ENCODE data around the gene FMNL2. TPM values are rescaled to one million over a fixed set of nuclear protein-coding genes. Genes with fewer than 3 reads are reported as not detected.

Gene FMNL2
- total RNA-seq, 4 donors from 2014 or later: 25.2 to 35.0 (median 27.4) TPM

GRCh38 chr2:152509772-152510491 lies 175.0 kb downstream of the FMNL2 start:
- no peaks in the 10 kb centered on the region for H3K9me3 ChIP-seq
- no peaks in the 10 kb centered on the region for H3K27me3 ChIP-seq
- no peak overlapping the region for H3K4me3 ChIP-seq
- no peak for ATAC-seq
- H3K36me3 ChIP-seq: no peaks in the 10 kb centered on the region
- TF ChIP-seq POLR2A (IDR thresholded peaks at IDR 0.05) (no peak), EP300 (IDR thresholded peaks at IDR 0.05) (no peak), POLR2AphosphoS5 (IDR thresholded peaks at IDR 0.05) (no peak), CTCF (IDR thresholded peaks at IDR 0.05) (no peak)
- 95 to 96% methylated on average over 2 to 3 of the region's 3 CpGs for WGBS, 2 donors (ENCODE audit: low coverage in 1 of 2)
- peaks cover 4 to 6% (median 4%) of the 10 kb centered on the region in 3 donors for H3K4me1 ChIP-seq
- no peak overlapping the region for H3K27ac ChIP-seq

- TF ChIP-seq CTCF (IDR thresholded peaks at IDR 0.05): no peak
- no peaks in the 10 kb centered on the region for H3K36me3 ChIP-seq
- H3K27me3 ChIP-seq: no peaks in the 10 kb centered on the region
- no peak overlapping the region for H3K27ac ChIP-seq
- H3K4me3 ChIP-seq: no peak overlapping the region
- peaks cover 4 to 6% (median 4%) of the 10 kb centered on the region in 3 donors for H3K4me1 ChIP-seq
- ATAC-seq: no peak
- 83 to 94% methylated on average over 3 to 5 of the region's 5 CpGs for WGBS, 2 donors (ENCODE audit: low coverage in 1 of 2)
- no peaks in the 10 kb centered on the region for H3K9me3 ChIP-seq
Observed at GRCh38 chr2:152510621-152511020, 175.6 kb downstream of the FMNL2 start.

- Histone ChIP-seq H3K27me3 (no peaks in the 10 kb centered on the region), H3K4me3 (no peak overlapping the region), H3K36me3 (no peaks in the 10 kb centered on the region), H3K9me3 (no peaks in the 10 kb centered on the region), H3K27ac (no peak overlapping the region), H3K4me1 (peaks cover 4 to 6% (median 4%) of the 10 kb centered on the region in 3 donors)
- ATAC-seq: no peak
- WGBS, 2 donors (ENCODE audit: low coverage in 1 of 2): 84 to 100% methylated on average over 2 of the region's 2 CpGs
- TF ChIP-seq CTCF (IDR thresholded peaks at IDR 0.05): no peak
- no peak for TF ChIP-seq EP300 (IDR thresholded peaks at IDR 0.05)
- TF ChIP-seq POLR2A (IDR thresholded peaks at IDR 0.05): no peak
- no peak for TF ChIP-seq POLR2AphosphoS5 (IDR thresholded peaks at IDR 0.05)
Observed at GRCh38 chr2:152511981-152512380, 177.0 kb downstream of the FMNL2 start.

GRCh38 chr2:152513029-152513428 lies 178.1 kb downstream of the FMNL2 start:
- Histone ChIP-seq H3K4me1 (peaks cover 4 to 6% (median 4%) of the 10 kb centered on the region in 3 donors), H3K4me3 (no peak overlapping the region), H3K27ac (no peak overlapping the region), H3K27me3 (no peaks in the 10 kb centered on the region), H3K36me3 (no peaks in the 10 kb centered on the region), H3K9me3 (no peaks in the 10 kb centered on the region)
- no peak for ATAC-seq
- 92 to 94% methylated on average over 4 of the region's 4 CpGs for WGBS, 2 donors (ENCODE audit: low coverage in 1 of 2)
- TF ChIP-seq POLR2AphosphoS5 (IDR thresholded peaks at IDR 0.05) (no peak), EP300 (IDR thresholded peaks at IDR 0.05) (no peak), CTCF (IDR thresholded peaks at IDR 0.05) (no peak), POLR2A (IDR thresholded peaks at IDR 0.05) (no peak)

GRCh38 chr2:152513681-152514080 lies 178.7 kb downstream of the FMNL2 start:
- no peaks in the 10 kb centered on the region for H3K9me3 ChIP-seq
- peaks cover 4 to 8% (median 4%) of the 10 kb centered on the region in 3 donors for H3K4me1 ChIP-seq
- TF ChIP-seq EP300 (IDR thresholded peaks at IDR 0.05): no peak
- peak; percentile 39 for TF ChIP-seq POLR2AphosphoS5 (IDR thresholded peaks at IDR 0.05)
- no peaks in the 10 kb centered on the region for H3K36me3 ChIP-seq
- ATAC-seq: no peak
- no peak overlapping the region for H3K27ac ChIP-seq
- H3K27me3 ChIP-seq: no peaks in the 10 kb centered on the region
- 21 to 31% methylated on average over 2 of the region's 2 CpGs for WGBS, 2 donors (ENCODE audit: low coverage in 1 of 2)
- H3K4me3 ChIP-seq: no peak overlapping the region
